NCI-H2196 (cell line): ENCODE measurements around the gene CD99L2.

Experiments
- DNase-seq: peaks from one replicate; lab custom pipeline; 2025; ENCODE audit not compliant: unreplicated experiment; lab: John Stamatoyannopoulos, UW

CD99L2 gene

DNA sequence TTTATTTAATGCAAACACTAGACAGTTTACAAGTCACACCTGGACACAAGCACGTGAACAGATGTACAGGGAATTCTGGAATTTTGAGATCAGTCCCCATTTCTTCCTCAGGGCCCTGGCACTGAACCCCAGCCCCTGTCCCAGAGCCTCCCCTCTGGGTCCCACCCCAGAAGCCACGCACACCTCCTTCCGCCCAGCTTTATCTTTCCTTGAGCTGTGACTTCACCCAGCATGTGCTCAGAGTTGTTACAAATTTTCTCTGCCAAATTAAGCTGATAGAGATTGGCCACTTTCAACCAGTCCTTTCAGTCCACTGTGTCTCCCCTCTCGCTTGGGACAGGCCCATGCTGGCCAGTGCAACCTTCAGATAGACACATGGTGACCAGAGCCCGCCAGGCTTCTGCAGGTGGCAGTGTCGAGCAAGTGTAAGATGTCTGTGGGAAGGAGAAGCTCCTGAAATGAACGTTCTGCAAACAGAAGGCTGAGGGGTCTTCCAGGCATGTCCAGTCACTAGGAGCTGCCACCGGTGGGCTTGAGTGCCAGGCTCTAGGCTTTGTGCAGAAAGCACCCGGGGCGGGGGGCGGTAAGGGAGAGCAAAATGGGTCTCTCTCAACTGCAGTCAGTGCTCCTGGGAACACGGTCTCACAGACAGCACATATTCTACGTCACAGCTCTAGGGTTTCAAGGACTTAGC is 132.0 kb downstream of the CD99L2 start:
- no peak for DNase-seq

DNA sequence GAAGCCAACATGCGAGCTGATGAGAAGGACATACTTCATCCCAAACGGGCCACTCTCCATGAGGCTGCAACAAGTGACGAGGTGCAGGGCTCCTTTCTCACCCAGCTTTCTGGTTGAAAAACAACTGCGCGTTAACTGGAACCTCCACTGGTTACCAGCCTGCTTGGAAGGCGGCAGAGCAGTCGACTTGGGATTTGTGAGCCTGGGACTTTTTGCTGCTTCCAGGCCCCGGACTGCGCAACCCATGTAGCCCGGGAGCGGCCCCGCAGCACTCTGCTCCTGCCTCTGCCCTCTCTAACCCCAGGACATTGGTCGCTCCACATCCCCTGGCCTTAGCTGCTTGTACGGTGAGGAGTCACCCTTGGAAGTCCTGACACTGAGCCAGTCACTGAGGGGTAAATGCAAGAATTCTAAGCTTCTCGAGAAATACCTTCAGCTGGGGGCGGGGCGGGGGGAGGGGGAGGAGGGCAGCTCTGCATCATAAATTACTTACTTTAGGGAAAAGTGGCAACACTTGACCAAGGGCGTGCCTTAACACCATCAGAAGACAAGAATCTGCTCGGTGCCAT is 132.6 kb downstream of the CD99L2 start:
- DNase-seq = no peak

- no peak for DNase-seq
These were observed 133.2 kb downstream of the CD99L2 start for GRCh38 chrX:150765237-150765636.

- DNase-seq = no peak
These were observed 134.7 kb downstream of the CD99L2 start for GRCh38 chrX:150763810-150764209.

DNA sequence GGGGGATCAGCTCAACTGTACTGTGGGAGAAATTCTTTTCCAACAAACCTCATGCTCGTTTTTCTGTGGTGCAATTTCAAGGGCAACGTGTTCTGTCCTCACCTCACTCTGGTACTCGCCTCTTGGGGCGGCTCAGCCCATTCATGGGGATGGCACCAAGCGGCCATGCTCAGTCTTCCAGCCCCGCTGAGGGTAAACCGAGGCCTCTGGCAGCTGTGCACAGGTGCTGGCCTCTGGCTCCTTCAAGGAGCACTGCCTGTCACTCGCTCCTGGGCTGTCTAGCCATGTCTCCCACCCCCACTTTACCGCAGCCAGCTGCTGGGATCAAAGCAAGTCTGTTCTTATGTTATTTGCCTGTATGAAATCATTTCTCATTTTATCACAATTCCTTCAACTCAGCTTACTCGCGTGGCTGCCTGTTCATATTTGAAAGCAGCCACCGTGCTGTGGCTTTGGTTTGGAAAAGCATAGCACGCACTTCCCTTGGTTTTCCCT is 135.1 kb downstream of the CD99L2 start:
- DNase-seq = no peak

DNA sequence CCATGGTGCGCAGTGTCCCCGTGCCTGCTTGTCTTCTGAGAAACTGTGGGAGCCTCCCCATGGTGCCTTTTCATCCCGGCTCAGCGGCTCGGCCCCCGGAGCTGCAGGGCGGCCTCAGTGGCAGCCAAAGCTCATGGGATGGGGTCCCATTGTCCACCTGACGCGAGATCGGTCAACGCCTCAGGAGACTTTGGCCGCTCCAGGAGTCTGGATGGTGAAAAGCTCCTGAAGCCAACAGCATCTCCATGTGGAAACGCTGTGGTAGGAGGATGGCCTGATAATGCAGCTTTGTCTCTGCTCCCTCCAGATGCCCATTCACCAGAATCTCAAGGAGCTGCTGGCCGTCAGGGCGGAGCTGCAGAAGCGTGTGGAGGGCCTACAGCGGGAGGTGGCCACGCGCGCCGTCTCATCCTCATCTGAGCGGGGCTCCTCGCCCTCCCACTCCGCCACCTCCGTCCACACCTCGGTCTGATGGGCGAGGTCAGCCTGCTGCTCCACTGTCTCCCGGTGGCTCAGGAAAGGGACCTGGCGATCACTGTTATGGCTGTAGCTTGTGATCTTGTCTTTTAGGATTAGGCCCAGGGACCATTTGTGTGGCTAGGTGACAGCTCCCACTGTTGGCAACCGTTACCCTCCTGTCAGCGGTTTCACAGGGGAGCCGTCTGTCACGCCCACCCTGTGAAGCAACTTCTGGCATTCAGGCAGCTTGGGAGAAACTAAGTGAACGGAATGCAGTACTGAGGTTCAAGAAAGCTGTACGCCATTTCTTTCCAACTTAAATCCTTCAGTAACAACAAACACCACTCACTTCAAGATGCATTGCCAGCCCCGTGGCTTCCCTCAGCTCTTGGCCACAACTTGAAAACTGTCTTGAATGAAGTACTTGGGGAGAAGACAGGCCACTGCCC is 136.0 kb downstream of the CD99L2 start:
- DNase-seq = no peak

- no peak for DNase-seq
These were observed 136.7 kb downstream of the CD99L2 start for GRCh38 chrX:150761819-150762216.

DNA sequence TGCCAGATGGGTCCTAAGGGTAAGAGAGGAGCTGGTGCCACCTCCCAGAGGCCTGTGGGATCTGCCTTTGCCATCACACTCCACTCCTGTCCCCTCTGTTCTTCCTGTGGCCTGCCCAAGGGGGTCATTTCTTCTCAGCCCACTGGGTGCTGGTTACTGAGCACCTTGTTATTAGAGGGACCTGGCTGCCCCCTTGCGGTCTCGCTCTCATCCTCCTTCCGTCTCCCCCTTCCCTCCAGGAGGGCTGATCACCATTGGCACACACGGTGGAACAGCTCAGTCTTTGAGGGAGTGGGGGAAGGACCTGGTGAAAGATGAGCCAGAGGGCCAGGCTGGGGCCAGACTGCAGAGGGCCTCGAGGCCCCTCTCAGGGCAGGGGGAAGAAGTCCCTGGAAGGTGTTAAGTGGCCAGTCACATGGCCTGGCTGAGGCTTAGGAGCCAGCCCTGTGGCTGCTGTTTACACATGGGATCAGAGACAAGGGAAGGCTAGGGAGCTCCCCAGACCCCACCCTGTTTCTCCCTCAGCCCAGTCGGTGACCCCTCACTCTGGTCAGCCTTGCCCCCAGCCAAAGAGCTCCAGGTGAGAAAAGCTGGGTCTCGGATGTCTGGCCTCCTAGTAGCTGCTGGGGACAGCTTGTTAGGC is 137.2 kb downstream of the CD99L2 start:
- DNase-seq = no peak

- DNase-seq = no peak
These were observed 138.7 kb downstream of the CD99L2 start for GRCh38 chrX:150759568-150760416.

GRCh38 chrX:150757371-150757770 is 141.1 kb downstream of the CD99L2 start:
- no peak for DNase-seq

DNA sequence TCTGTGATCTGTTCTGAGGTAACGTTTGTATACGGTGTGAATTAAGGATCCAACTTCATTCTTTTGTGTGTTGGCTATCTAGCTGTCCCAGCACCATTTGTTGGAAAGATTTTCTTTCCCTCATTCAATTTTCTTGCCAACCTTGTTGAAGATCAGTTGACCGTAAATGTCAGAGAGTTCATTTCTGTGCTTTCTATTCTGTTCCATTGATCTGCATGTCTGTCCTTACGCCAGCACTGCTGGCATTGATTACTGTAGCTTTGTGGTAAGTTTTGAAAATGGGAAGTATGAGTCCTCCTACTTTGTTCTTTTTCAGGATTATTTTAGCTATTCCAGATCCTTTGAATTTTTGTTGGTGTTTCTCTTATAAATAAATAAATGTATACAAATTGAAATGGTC is 144.5 kb downstream of the CD99L2 start:
- no peak for DNase-seq

DNA sequence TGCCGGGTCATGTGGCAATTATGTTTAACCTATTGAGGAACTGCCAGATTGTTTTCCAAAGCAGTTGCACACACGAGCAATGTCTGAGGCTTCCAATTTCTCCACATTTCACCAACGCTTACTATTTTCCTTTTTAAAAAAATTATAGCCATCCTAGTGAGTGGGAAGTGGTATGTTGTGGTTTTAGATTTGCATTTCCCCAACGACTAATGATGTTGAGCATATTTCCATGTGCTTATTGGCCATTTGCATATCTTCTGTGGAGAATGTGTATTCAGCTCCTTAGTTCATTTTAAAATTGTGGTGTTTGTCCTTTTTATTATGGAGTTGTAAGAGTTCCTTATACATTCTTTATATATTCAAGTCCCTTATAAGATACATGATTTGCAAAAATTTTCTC is 145.1 kb downstream of the CD99L2 start:
- DNase-seq = no peak

DNA sequence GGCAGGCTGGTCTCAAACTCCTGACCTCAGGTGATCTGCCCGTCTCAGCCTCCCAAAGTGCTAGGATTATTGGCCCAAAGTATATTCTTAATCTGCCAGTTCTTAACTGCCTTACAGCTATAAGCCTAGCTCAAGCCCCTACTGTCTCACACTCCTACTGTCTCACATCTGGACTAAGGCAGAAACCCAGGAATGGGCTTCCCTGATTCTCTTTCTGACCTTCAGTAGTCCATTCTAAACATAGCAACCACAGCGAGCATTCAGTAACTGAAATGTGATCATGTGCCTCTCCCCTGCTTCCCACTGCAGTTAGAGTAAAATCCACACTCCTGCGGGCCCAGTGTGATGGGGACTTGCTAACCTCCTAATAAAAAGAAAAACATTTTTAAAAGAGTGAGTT is 146.3 kb downstream of the CD99L2 start:
- DNase-seq = no peak

GRCh38 chrX:150736475-150736874 is 162.0 kb downstream of the CD99L2 start:
- no peak for DNase-seq

GRCh38 chrX:150731795-150732194 is 166.7 kb downstream of the CD99L2 start:
- peak; percentile 0 for DNase-seq

- DNase-seq = no peak
These were observed 167.7 kb downstream of the CD99L2 start for GRCh38 chrX:150730719-150731118.

DNA sequence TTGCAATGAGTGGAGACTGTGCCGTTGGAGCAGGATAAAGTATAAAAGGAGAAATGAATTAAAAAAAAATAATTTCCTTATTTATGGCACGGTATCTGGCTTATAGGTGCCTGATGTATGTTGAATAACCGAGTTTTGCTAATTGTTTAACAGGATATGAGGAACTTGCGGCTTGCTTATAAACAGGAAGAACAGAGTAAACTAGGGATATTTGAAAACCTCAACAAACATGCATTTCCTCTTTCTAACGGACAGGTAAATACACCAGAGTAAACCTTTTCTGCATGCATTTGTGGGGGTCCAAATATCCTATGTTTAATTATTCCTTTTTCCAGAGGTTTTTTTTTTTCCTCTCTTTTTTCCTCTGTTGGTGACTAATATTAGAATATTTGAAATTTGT is 168.5 kb downstream of the CD99L2 start:
- DNase-seq = no peak

GRCh38 chrX:150719621-150720020 is 178.8 kb downstream of the CD99L2 start:
- no peak for DNase-seq
